HEK293 (cell line): Measurements from ENCODE around the gene ELF1.

ENCODE experiments used
- FEZF1 ChIP-seq: fragments of 450-650 bp; formaldehyde crosslinking; IDR thresholded peaks from 2 replicates; pipeline ENCODE4 v1.5.1; 2016; ENCODE audit warnings: missing biosample characterization, missing genetic modification characterization
- GFI1B ChIP-seq: fragments of 450-650 bp; formaldehyde crosslinking; IDR thresholded peaks from 2 replicates; pipeline ENCODE4 v1.5.1; 2016; ENCODE audit warnings: missing biosample characterization, missing genetic modification characterization
- KLF9 ChIP-seq: fragments of 450-650 bp; formaldehyde crosslinking; IDR thresholded peaks from 2 replicates; pipeline ENCODE4 v1.5.1; 2016; ENCODE audit warnings: missing biosample characterization, missing genetic modification characterization, low read depth
- TRIM28 ChIP-seq: IDR thresholded peaks from 2 replicates; pipeline ENCODE4 v1.6.1; 2011; ENCODE audit warnings: low read length, control low read depth, borderline replicate concordance
- ZBTB1 ChIP-seq: fragments of 450-650 bp; formaldehyde crosslinking; IDR thresholded peaks from 2 replicates; pipeline ENCODE4 v1.5.1; 2016; ENCODE audit warnings: missing biosample characterization, missing genetic modification characterization
- ZEB2 ChIP-seq: fragments of 450-650 bp; formaldehyde crosslinking; IDR thresholded peaks from 2 replicates; pipeline ENCODE4 v1.5.1; 2016; ENCODE audit warnings: missing biosample characterization, missing genetic modification characterization
- ZNF10 ChIP-seq: fragments of 450-650 bp; formaldehyde crosslinking; IDR thresholded peaks from 2 replicates; pipeline ENCODE4 v1.5.1; 2017; ENCODE audit warnings: missing biosample characterization, missing genetic modification characterization
- ZNF132 ChIP-seq: fragments of 450-650 bp; formaldehyde crosslinking; IDR thresholded peaks from 2 replicates; pipeline ENCODE4 v1.5.1; 2017; ENCODE audit warnings: missing biosample characterization, missing genetic modification characterization, borderline replicate concordance
- ZNF16 ChIP-seq: fragments of 450-650 bp; formaldehyde crosslinking; IDR thresholded peaks from 2 replicates; pipeline ENCODE4 v1.5.1; 2016; ENCODE audit warnings: low read depth, missing biosample characterization, missing genetic modification characterization
- ZNF174 ChIP-seq: fragments of 450-650 bp; formaldehyde crosslinking; IDR thresholded peaks from 2 replicates; pipeline ENCODE4 v1.5.0; 2017; ENCODE audit warnings: missing biosample characterization, mild to moderate bottlenecking, missing genetic modification characterization
- ZNF202 ChIP-seq: fragments of 450-650 bp; formaldehyde crosslinking; IDR thresholded peaks from 2 replicates; pipeline ENCODE4 v1.5.1; 2016; ENCODE audit warnings: missing biosample characterization, missing genetic modification characterization, borderline replicate concordance
- ZNF335 ChIP-seq: fragments of 450-650 bp; formaldehyde crosslinking; conservative IDR thresholded peaks from 2 replicates; pipeline ENCODE4 v1.5.1; 2016; ENCODE audit warnings: missing biosample characterization, missing genetic modification characterization
- ZNF341 ChIP-seq: fragments of 450-650 bp; formaldehyde crosslinking; IDR thresholded peaks from 2 replicates; pipeline ENCODE4; 2016; ENCODE audit warnings: low read depth, missing biosample characterization, missing genetic modification characterization
- ZNF423 ChIP-seq: fragments of 450-650 bp; formaldehyde crosslinking; IDR thresholded peaks from 2 replicates; pipeline ENCODE4 v1.5.1; 2016; ENCODE audit warnings: missing biosample characterization, missing genetic modification characterization
- ZNF76 ChIP-seq: fragments of 450-650 bp; formaldehyde crosslinking; IDR thresholded peaks from 2 replicates; pipeline ENCODE4; 2016; ENCODE audit warnings: low read depth, missing biosample characterization, missing genetic modification characterization, borderline replicate concordance
- ZNF777 ChIP-seq: fragments of 450-650 bp; formaldehyde crosslinking; IDR thresholded peaks from 2 replicates; pipeline ENCODE4 v1.5.1; 2017; ENCODE audit warnings: missing biosample characterization, missing genetic modification characterization, borderline replicate concordance
- ZNF843 ChIP-seq: fragments of 450-650 bp; formaldehyde crosslinking; IDR thresholded peaks from 2 replicates; pipeline ENCODE4 v1.5.1; 2016; ENCODE audit warnings: missing biosample characterization, missing genetic modification characterization
- ZSCAN18 ChIP-seq: fragments of 450-650 bp; formaldehyde crosslinking; IDR thresholded peaks from 2 replicates; pipeline ENCODE4 v1.5.1; 2016; ENCODE audit warnings: missing biosample characterization, missing genetic modification characterization
- TF ChIP-seq, protein P1 (sequence below): fragments of 450-650 bp; formaldehyde crosslinking; IDR thresholded peaks from 2 replicates; pipeline ENCODE4 v1.5.1; 2016; ENCODE audit warnings: missing biosample characterization, missing genetic modification characterization, low read depth
- TF ChIP-seq, protein P2 (sequence below): fragments of 450-650 bp; formaldehyde crosslinking; IDR thresholded peaks from 2 replicates; pipeline ENCODE4 v1.5.1; 2016; ENCODE audit warnings: missing biosample characterization, missing genetic modification characterization
- TF ChIP-seq, protein P3 (sequence below): fragments of 450-650 bp; formaldehyde crosslinking; IDR thresholded peaks from 2 replicates; pipeline ENCODE4 v1.5.1; 2016; ENCODE audit warnings: missing biosample characterization, missing genetic modification characterization
- TF ChIP-seq, protein P4 (sequence below): fragments of 450-650 bp; formaldehyde crosslinking; IDR thresholded peaks from 2 replicates; pipeline ENCODE4 v1.5.1; 2016; ENCODE audit warnings: missing biosample characterization, missing genetic modification characterization
- TF ChIP-seq, protein P5 (sequence below): fragments of 450-650 bp; formaldehyde crosslinking; IDR thresholded peaks from 2 replicates; pipeline ENCODE4 v1.5.1; 2016; ENCODE audit warnings: missing biosample characterization, missing genetic modification characterization
- TF ChIP-seq, protein P6 (sequence below): fragments of 450-650 bp; formaldehyde crosslinking; IDR thresholded peaks from 2 replicates; pipeline ENCODE4 v1.5.1; 2016; ENCODE audit warnings: missing biosample characterization, missing genetic modification characterization

Gene ELF1

GRCh38 chr13:41061075-41061913 lies 42.2 kb upstream of the ELF1 start, which contains the start of gene WBP4 (continued):
- 0 out of 2 replicates have a peak, but pooled peaks have one; percentile 18 for TF ChIP-seq ZSCAN18 (tag by site-specific recombination)
- peak; percentile 88 for TF ChIP-seq ZNF76
- TF ChIP-seq ZBTB1 (tag by site-specific recombination) = no peak
- TF ChIP-seq, protein P1, sequence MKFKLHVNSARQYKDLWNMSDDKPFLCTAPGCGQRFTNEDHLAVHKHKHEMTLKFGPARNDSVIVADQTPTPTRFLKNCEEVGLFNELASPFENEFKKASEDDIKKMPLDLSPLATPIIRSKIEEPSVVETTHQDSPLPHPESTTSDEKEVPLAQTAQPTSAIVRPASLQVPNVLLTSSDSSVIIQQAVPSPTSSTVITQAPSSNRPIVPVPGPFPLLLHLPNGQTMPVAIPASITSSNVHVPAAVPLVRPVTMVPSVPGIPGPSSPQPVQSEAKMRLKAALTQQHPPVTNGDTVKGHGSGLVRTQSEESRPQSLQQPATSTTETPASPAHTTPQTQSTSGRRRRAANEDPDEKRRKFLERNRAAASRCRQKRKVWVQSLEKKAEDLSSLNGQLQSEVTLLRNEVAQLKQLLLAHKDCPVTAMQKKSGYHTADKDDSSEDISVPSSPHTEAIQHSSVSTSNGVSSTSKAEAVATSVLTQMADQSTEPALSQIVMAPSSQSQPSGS (tag by site-specific recombination) = peak; percentile 67
- TF ChIP-seq, protein P2, sequence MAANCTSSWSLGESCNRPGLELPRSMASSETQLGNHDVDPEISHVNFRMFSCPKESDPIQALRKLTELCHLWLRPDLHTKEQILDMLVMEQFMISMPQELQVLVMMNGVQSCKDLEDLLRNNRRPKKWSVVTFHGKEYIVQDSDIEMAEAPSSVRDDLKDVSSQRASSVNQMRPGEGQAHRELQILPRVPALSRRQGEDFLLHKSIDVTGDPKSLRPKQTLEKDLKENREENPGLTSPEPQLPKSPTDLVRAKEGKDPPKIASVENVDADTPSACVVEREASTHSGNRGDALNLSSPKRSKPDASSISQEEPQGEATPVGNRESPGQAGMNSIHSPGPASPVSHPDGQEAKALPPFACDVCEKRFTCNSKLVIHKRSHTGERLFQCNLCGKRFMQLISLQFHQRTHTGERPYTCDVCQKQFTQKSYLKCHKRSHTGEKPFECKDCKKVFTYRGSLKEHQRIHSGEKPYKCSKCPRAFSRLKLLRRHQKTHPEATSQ (tag by site-specific recombination) = peak; percentile 12; the same call in 1 of the 2 replicates
- TF ChIP-seq FEZF1 (tag by site-specific recombination) = peak; percentile 24; the same call in 1 of the 2 replicates
- TF ChIP-seq ZNF132 (tag by site-specific recombination) = no peak
- no peak for TF ChIP-seq ZNF174 (tag by site-specific recombination)
- TF ChIP-seq ZNF16 (tag by site-specific recombination) = no peak
- TF ChIP-seq ZNF10 (tag by site-specific recombination) = peak; percentile 45
- peak; percentile 86 for TF ChIP-seq ZNF423 (tag by site-specific recombination)
- TF ChIP-seq KLF9 (tag by site-specific recombination) = peak; percentile 92
- peak; percentile 84 for TF ChIP-seq ZNF335 (tag by site-specific recombination)
- peak; percentile 99 for TF ChIP-seq ZEB2 (tag by site-specific recombination)
- TF ChIP-seq ZNF843 (tag by site-specific recombination) = peak; percentile 43
- peak; percentile 100 for TF ChIP-seq ZNF341 (tag by site-specific recombination)
- no peak; the same call in 1 of the 2 replicates for TF ChIP-seq ZNF202
- 0 out of 2 replicates have a peak, but pooled peaks have one; percentile 33 for TF ChIP-seq ZNF777 (tag by site-specific recombination)
- TF ChIP-seq, protein P3, sequence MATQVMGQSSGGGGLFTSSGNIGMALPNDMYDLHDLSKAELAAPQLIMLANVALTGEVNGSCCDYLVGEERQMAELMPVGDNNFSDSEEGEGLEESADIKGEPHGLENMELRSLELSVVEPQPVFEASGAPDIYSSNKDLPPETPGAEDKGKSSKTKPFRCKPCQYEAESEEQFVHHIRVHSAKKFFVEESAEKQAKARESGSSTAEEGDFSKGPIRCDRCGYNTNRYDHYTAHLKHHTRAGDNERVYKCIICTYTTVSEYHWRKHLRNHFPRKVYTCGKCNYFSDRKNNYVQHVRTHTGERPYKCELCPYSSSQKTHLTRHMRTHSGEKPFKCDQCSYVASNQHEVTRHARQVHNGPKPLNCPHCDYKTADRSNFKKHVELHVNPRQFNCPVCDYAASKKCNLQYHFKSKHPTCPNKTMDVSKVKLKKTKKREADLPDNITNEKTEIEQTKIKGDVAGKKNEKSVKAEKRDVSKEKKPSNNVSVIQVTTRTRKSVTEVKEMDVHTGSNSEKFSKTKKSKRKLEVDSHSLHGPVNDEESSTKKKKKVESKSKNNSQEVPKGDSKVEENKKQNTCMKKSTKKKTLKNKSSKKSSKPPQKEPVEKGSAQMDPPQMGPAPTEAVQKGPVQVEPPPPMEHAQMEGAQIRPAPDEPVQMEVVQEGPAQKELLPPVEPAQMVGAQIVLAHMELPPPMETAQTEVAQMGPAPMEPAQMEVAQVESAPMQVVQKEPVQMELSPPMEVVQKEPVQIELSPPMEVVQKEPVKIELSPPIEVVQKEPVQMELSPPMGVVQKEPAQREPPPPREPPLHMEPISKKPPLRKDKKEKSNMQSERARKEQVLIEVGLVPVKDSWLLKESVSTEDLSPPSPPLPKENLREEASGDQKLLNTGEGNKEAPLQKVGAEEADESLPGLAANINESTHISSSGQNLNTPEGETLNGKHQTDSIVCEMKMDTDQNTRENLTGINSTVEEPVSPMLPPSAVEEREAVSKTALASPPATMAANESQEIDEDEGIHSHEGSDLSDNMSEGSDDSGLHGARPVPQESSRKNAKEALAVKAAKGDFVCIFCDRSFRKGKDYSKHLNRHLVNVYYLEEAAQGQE (tag by site-specific recombination) = no peak; the same call in 1 of the 2 replicates
- TF ChIP-seq TRIM28 = 0 out of 2 replicates have a peak, but pooled peaks have one; percentile 40
- TF ChIP-seq, protein P4, sequence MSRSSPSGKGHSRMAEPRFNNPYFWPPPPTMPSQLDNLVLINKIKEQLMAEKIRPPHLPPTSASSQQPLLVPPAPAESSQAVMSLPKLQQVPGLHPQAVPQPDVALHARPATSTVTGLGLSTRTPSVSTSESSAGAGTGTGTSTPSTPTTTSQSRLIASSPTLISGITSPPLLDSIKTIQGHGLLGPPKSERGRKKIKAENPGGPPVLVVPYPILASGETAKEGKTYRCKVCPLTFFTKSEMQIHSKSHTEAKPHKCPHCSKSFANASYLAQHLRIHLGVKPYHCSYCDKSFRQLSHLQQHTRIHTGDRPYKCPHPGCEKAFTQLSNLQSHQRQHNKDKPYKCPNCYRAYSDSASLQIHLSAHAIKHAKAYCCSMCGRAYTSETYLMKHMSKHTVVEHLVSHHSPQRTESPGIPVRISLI (tag by site-specific recombination) = no peak
- TF ChIP-seq GFI1B (tag by site-specific recombination) = peak; percentile 36; the same call in 1 of the 2 replicates
- TF ChIP-seq, protein P5, sequence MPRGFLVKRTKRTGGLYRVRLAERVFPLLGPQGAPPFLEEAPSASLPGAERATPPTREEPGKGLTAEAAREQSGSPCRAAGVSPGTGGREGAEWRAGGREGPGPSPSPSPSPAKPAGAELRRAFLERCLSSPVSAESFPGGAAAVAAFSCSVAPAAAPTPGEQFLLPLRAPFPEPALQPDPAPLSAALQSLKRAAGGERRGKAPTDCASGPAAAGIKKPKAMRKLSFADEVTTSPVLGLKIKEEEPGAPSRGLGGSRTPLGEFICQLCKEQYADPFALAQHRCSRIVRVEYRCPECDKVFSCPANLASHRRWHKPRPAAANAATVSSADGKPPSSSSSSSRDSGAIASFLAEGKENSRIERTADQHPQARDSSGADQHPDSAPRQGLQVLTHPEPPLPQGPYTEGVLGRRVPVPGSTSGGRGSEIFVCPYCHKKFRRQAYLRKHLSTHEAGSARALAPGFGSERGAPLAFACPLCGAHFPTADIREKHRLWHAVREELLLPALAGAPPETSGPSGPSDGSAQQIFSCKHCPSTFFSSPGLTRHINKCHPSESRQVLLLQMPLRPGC (tag by site-specific recombination) = peak; percentile 81; the same call in 1 of the 2 replicates
- TF ChIP-seq, protein P6, sequence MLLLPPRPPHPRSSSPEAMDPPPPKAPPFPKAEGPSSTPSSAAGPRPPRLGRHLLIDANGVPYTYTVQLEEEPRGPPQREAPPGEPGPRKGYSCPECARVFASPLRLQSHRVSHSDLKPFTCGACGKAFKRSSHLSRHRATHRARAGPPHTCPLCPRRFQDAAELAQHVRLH (tag by site-specific recombination) = peak; percentile 66; the same call in 1 of the 2 replicates
